B cell (primary cell): ENCODE measurements around the gene HEXIM1.

Source experiments
- CTCF ChIP-seq: fragments of 200-600 bp; IDR thresholded peaks from one replicate; pipeline ENCODE4 v1.8.0; 2022; ENCODE audit warnings: antibody characterized with exemption, mild to moderate bottlenecking
- EZH2 ChIP-seq: IDR thresholded peaks from 2 replicates; pipeline ENCODE4 v1.6.1; 2012; ENCODE audit warnings: borderline replicate concordance, low read depth, mild to moderate bottlenecking, moderate library complexity, low read length; ENCODE audit not compliant: insufficient read depth, poor library complexity, severe bottlenecking

- TF ChIP-seq CTCF (no peak), EZH2 (no peak)
These were observed 8.0 kb downstream of the HEXIM1 start for GRCh38 chr17:45156242-45156641.
